IPS-18a (cell line): ENCODE results near the gene HOXD13.
A peak's percentile ranks its signal among the peaks of the same experiment; 100 is the strongest.

Experiments
- H3K27ac ChIP-seq: one replicate; pipeline ENCODE4 v1.5.1; 2013; ENCODE audit warnings: low read length
- H3K27me3 ChIP-seq: one replicate; pipeline ENCODE4 v1.6.1; 2013; ENCODE audit warnings: mild to moderate bottlenecking, low read length; ENCODE audit not compliant: control insufficient read depth, insufficient read depth
- H3K36me3 ChIP-seq: one replicate; pipeline ENCODE4 v1.6.1; 2013; ENCODE audit warnings: low read depth, low read length; ENCODE audit not compliant: control insufficient read depth
- H3K4me1 ChIP-seq: one replicate; pipeline ENCODE4 v1.6.1; 2013; ENCODE audit warnings: low read depth, low read length; ENCODE audit not compliant: control insufficient read depth
- H3K4me3 ChIP-seq: one replicate; pipeline ENCODE4 v1.5.1; 2013; ENCODE audit warnings: low read length
- H3K9ac ChIP-seq: one replicate; pipeline ENCODE4 v1.6.1; 2013; ENCODE audit warnings: mild to moderate bottlenecking, low read length, moderate library complexity
- H3K9me3 ChIP-seq: one replicate; pipeline ENCODE4 v1.6.1; 2013; ENCODE audit warnings: low read depth, low read length; ENCODE audit not compliant: control insufficient read depth

The HOXD13 gene

DNA sequence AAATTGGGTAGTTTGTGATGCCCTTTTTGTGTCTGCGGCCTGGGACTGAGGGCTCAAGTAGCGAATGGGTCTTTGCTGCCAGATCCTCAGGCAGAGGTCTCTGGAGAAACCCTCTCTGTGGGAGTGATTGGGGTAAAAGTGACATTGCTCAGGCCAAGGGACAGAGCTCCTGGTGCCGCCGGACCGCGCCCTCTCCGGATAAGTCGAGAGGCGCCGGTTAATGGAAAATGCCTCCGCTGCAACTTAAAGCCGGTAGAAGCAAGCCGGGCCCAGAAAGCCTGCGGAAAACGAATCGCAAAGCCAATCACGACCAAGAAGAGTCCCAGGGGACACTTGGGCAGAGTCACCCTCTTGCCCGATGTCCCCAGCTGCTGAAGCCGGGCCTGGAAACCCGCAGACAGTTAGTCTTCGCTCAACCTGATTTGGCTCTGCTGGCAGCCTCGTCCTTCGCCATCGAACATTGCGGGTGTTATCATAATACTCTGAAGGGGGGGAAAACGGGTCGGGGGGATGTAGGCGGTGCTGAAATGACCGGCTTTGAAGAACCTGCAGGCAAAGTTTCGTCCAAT lies 6.7 kb downstream of the HOXD13 start:
- peaks cover 22% of the 10 kb centered on the region for H3K4me1 ChIP-seq
- no peaks in the 10 kb centered on the region for H3K36me3 ChIP-seq
- H3K9me3 ChIP-seq: no peaks in the 10 kb centered on the region
- H3K27ac ChIP-seq: no peak overlapping the region
- H3K9ac ChIP-seq: no peak overlapping the region
- no peak overlapping the region for H3K4me3 ChIP-seq
- peaks cover 100% of the 10 kb centered on the region for H3K27me3 ChIP-seq

GRCh38 chr2:176099728-176100546 lies 7.4 kb downstream of the HOXD13 start, which contains the start of gene HOXD12:
Gene HOXD12 (plus strand): TSS chr2:176099795. CDS start chr2:176099802, 7 bp downstream.
- Histone ChIP-seq H3K9ac (no peak within 1 kb of the TSS), H3K27ac (no peak within 1 kb of the TSS), H3K9me3 (no peaks in the 10 kb centered on the region), H3K27me3 (peaks cover 100% of the 10 kb centered on the region), H3K4me3 (peak within 1 kb of the TSS; percentile 5), H3K36me3 (no peaks in the 10 kb centered on the region), H3K4me1 (peaks cover 22% of the 10 kb centered on the region)

DNA sequence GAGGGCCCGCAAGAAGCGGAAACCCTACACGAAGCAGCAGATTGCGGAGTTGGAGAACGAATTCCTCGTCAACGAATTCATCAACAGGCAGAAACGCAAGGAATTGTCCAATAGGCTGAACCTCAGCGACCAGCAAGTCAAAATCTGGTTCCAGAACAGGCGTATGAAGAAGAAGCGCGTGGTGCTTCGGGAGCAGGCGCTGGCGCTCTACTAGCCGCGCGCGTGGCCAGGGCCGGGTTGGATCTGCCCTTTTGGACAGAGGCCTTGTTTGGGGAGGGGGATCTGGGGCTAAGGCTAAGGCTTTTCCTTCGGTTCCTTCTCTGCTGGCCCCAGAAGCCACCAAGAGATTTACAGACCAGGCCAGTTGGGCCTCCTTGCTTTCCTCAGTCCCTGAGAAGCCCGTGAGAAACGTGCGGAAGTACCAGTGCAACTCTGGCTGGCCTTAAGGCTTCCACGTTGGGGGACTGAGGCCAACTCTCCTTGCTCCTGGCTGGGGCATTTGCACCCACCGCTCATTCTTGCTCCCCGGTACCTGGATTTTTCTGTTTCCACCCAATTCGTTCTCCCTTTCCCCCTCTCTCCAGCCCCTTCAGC lies 8.1 kb downstream of the HOXD13 start:
- no peaks in the 10 kb centered on the region for H3K36me3 ChIP-seq
- peaks cover 22% of the 10 kb centered on the region for H3K4me1 ChIP-seq
- H3K9ac ChIP-seq: no peak overlapping the region
- H3K4me3 ChIP-seq: no peak overlapping the region
- peaks cover 100% of the 10 kb centered on the region for H3K27me3 ChIP-seq
- no peaks in the 10 kb centered on the region for H3K9me3 ChIP-seq
- no peak overlapping the region for H3K27ac ChIP-seq

- Histone ChIP-seq H3K27ac (no peak overlapping the region), H3K9ac (no peak overlapping the region), H3K36me3 (no peaks in the 10 kb centered on the region), H3K9me3 (no peaks in the 10 kb centered on the region), H3K4me1 (peaks cover 20% of the 10 kb centered on the region), H3K4me3 (no peak overlapping the region), H3K27me3 (peaks cover 100% of the 10 kb centered on the region)
Measured at GRCh38 chr2:176101216-176101830, 8.8 kb downstream of the HOXD13 start.

GRCh38 chr2:176101842-176102241 lies 9.3 kb downstream of the HOXD13 start:
- Histone ChIP-seq H3K36me3 (no peaks in the 10 kb centered on the region), H3K27me3 (peaks cover 100% of the 10 kb centered on the region), H3K9ac (no peak overlapping the region), H3K4me1 (peaks cover 17% of the 10 kb centered on the region), H3K9me3 (no peaks in the 10 kb centered on the region), H3K4me3 (no peak overlapping the region), H3K27ac (no peak overlapping the region)

- Histone ChIP-seq H3K27ac (no peak overlapping the region), H3K9ac (no peak overlapping the region), H3K4me1 (peaks cover 17% of the 10 kb centered on the region), H3K36me3 (no peaks in the 10 kb centered on the region), H3K4me3 (no peak overlapping the region), H3K27me3 (peaks cover 100% of the 10 kb centered on the region), H3K9me3 (no peaks in the 10 kb centered on the region)
Measured at GRCh38 chr2:176102309-176102866, 9.9 kb downstream of the HOXD13 start.

- Histone ChIP-seq H3K4me1 (peaks cover 12% of the 10 kb centered on the region), H3K27ac (no peak overlapping the region), H3K9ac (no peak overlapping the region), H3K9me3 (no peaks in the 10 kb centered on the region), H3K4me3 (no peak overlapping the region), H3K36me3 (no peaks in the 10 kb centered on the region), H3K27me3 (peaks cover 99% of the 10 kb centered on the region)
Measured at GRCh38 chr2:176103194-176103593, 10.7 kb downstream of the HOXD13 start.

- Histone ChIP-seq H3K36me3 (no peaks in the 10 kb centered on the region), H3K9me3 (no peaks in the 10 kb centered on the region), H3K4me1 (peaks cover 8% of the 10 kb centered on the region), H3K27me3 (peaks cover 99% of the 10 kb centered on the region), H3K9ac (no peak overlapping the region), H3K4me3 (no peak overlapping the region), H3K27ac (no peak overlapping the region)
Measured at GRCh38 chr2:176103742-176104315, 11.3 kb downstream of the HOXD13 start.

DNA sequence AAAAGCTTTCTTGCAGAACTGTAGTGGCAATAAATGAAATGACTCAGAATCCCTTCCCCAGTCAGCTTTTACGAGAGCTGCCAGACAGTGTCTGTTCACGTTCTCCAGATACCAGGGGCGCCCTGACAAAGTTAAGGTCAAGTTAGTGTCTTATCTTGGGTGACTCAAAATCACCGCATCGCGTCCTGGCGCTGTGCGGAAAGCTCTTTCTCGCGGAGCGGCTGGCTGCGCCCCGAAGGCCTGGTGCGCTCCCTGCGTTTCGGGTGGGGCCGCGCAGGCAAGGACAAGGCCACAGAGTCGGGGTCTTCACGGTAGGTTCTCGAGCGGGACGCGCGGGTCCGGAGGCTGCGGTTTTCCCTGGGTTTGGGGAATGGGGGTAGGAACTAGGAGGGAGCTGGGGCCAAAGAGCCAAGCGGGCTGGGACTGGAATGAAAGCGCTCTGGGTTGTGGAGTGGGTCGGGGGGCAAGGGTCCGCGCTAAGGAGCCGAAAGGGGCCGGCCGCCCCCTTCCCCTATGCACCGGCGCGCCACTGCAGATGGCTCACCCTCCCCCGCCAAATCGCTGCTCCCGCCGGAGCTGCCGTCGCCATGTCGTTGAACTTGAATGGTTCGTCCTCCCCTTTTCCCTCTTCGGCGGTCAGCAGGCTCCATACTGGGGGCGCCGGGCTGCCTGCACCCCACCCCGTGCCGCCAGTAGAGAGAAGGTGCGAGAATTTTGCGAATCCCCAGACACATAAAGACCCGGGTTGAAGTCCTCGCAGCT lies 12.0 kb downstream of the HOXD13 start:
- Histone ChIP-seq H3K4me1 (peaks cover 5% of the 10 kb centered on the region), H3K9ac (no peak overlapping the region), H3K9me3 (no peaks in the 10 kb centered on the region), H3K27me3 (peaks cover 99% of the 10 kb centered on the region), H3K36me3 (no peaks in the 10 kb centered on the region), H3K27ac (no peak overlapping the region), H3K4me3 (no peak overlapping the region)

DNA sequence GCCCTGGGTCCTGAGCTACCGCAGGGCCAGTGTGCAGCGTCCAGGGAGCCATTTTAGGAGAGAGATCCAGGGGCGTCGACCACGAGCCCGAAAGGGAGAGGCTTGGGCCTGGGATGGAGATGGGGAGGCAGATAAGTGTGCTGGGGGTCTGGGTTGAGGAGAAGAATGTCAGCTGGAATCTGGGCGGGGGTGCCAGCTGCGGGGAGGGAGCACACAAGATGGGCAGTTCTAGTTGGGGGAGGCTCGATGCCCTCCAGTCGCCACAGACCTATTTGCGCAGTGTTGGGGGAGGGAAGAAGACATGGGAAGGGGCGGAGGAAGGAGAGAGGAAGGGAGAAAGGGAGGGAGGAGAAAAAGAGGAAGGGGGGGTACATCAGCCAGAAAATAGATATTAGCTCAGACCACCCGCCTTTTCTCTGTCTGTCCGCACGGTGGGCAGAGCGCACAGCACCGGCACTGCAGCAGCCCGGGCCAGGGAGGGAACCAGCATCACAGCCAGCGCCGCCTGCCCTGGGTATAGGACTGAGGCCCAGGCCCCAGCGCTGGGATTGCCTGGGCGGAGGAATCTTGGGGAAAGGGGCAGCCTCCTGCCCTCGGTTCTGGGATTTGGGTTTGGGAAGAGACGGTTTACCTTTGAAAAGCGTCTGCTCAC lies 12.7 kb downstream of the HOXD13 start:
- Histone ChIP-seq H3K4me1 (peaks cover 5% of the 10 kb centered on the region), H3K36me3 (no peaks in the 10 kb centered on the region), H3K27me3 (peaks cover 99% of the 10 kb centered on the region), H3K4me3 (no peak overlapping the region), H3K9ac (no peak overlapping the region), H3K9me3 (no peaks in the 10 kb centered on the region), H3K27ac (no peak overlapping the region)
